ENCODE results near the gene ARSB. TPM values are rescaled to one million over a fixed set of nuclear protein-coding genes. Genes with fewer than 3 reads are reported as not detected.

Gene ARSB
- total RNA-seq, 2 experiments from 2014 or later = 9.2 TPM

GRCh38 chr5:78992146-78992545 lies 7.0 kb upstream of the ARSB start:
- no peaks in the 10 kb centered on the region for H3K4me1 ChIP-seq (ENCODE audit: insufficient read depth, low read length, poor library complexity, severe bottlenecking)
- no peak overlapping the region for H3K4me3 ChIP-seq (ENCODE audit: low read depth, low read length, poor library complexity, severe bottlenecking)
- H3K79me2 ChIP-seq (ENCODE audit: insufficient read depth, low read depth, low read length) = no peaks in the 10 kb centered on the region
- CTCF ChIA-PET (ENCODE audit: unreplicated experiment) = no interaction called here
- POLR2A ChIA-PET = no interaction called here
- DNase-seq (ENCODE audit: low spot score) = no peak
- no peak overlapping the region for H3K27ac ChIP-seq (ENCODE audit: low read depth, low read length, poor library complexity, severe bottlenecking)
- no peaks in the 10 kb centered on the region for H4K20me1 ChIP-seq (ENCODE audit: insufficient read depth, low read length)
- no peaks in the 10 kb centered on the region for H3K9me3 ChIP-seq (ENCODE audit: low read length)
- no peaks in the 10 kb centered on the region for H3K9me2 ChIP-seq (ENCODE audit: insufficient read depth, low read length)
- BruUV-seq (replicated peaks) = no TSS peak
- no peak overlapping the region for H2AFZ ChIP-seq (ENCODE audit: low read length)
- H3K4me2 ChIP-seq (ENCODE audit: low read length) = no peak overlapping the region
- no peaks in the 10 kb centered on the region for H3K36me3 ChIP-seq (ENCODE audit: insufficient read depth, low read length)
- TF ChIP-seq EZH2phosphoT487 (IDR thresholded peaks at IDR 0.05; ENCODE audit: borderline replicate concordance, low read depth, low read length) = no peak
- TF ChIP-seq CTCF (conservative IDR thresholded peaks at IDR 0.05; ENCODE audit: low read length) = no peak
- intact Hi-C loops (cut with micrococcal nuclease; ENCODE audit: unreplicated experiment) = no loop called here

- no peak overlapping the region for H3K27ac ChIP-seq (ENCODE audit: low read depth, low read length, poor library complexity, severe bottlenecking)
- intact Hi-C loops (cut with micrococcal nuclease; ENCODE audit: unreplicated experiment) = loop anchor here (10.0 kb wide), 1 partner anchor 344 kb away; the partner anchor contains the start of gene LHFPL2
- H3K4me1 ChIP-seq (ENCODE audit: insufficient read depth, low read length, poor library complexity, severe bottlenecking) = peaks cover 12% of the 10 kb centered on the region
- no peaks in the 10 kb centered on the region for H3K9me2 ChIP-seq (ENCODE audit: insufficient read depth, low read length)
- H3K4me3 ChIP-seq (ENCODE audit: low read depth, low read length, poor library complexity, severe bottlenecking) = no peak overlapping the region
- no peak overlapping the region for H2AFZ ChIP-seq (ENCODE audit: low read length)
- POLR2A ChIA-PET = interaction anchor here (0.6 kb wide), 1 partner anchor 329 kb away, joined by 4 read pairs; no protein-coding TSS in a partner anchor
- no peak for TF ChIP-seq EZH2phosphoT487 (IDR thresholded peaks at IDR 0.05; ENCODE audit: borderline replicate concordance, low read depth, low read length)
- TF ChIP-seq CTCF (conservative IDR thresholded peaks at IDR 0.05; ENCODE audit: low read length) = no peak
- no peak for DNase-seq (ENCODE audit: low spot score)
- H3K9me3 ChIP-seq (ENCODE audit: low read length) = no peaks in the 10 kb centered on the region
- peaks cover 2% of the 10 kb centered on the region; the same call in 1 of the 2 replicates for H3K79me2 ChIP-seq (ENCODE audit: insufficient read depth, low read depth, low read length)
- BruUV-seq (replicated peaks) = no TSS peak
- CTCF ChIA-PET (ENCODE audit: unreplicated experiment) = no interaction called here
- H3K36me3 ChIP-seq (ENCODE audit: insufficient read depth, low read length) = no peaks in the 10 kb centered on the region
- H3K4me2 ChIP-seq (ENCODE audit: low read length) = no peak overlapping the region
- H4K20me1 ChIP-seq (ENCODE audit: insufficient read depth, low read length) = no peaks in the 10 kb centered on the region
Observed at GRCh38 chr5:78989080-78989479, 4.0 kb upstream of the ARSB start.

GRCh38 chr5:78985725-78986223 lies 664 bp upstream of the ARSB start:
- ChIA-PET POLR2A (interaction anchor here (0.5 to 1.7 kb wide), 6 partner anchors 9 to 1624 kb away, joined by 3 to 5 read pairs (median 4); no protein-coding TSS in a partner anchor), CTCF (ENCODE audit: unreplicated experiment) (no interaction called here)
- Histone ChIP-seq H3K4me1 (ENCODE audit: insufficient read depth, low read length, poor library complexity, severe bottlenecking) (peaks cover 35% of the 10 kb centered on the region), H3K4me3 (ENCODE audit: low read depth, low read length, poor library complexity, severe bottlenecking) (peak overlapping the region; percentile 75), H3K9me3 (ENCODE audit: low read length) (no peaks in the 10 kb centered on the region), H3K9me2 (ENCODE audit: insufficient read depth, low read length) (no peaks in the 10 kb centered on the region), H3K27ac (ENCODE audit: low read depth, low read length, poor library complexity, severe bottlenecking) (peak overlapping the region; percentile 88), H4K20me1 (ENCODE audit: insufficient read depth, low read length) (no peaks in the 10 kb centered on the region), H3K79me2 (ENCODE audit: insufficient read depth, low read depth, low read length) (peaks cover 20% of the 10 kb centered on the region; the same call in 1 of the 2 replicates), H3K36me3 (ENCODE audit: insufficient read depth, low read length) (no peaks in the 10 kb centered on the region), H2AFZ (ENCODE audit: low read length) (peak overlapping the region; percentile 84), H3K4me2 (ENCODE audit: low read length) (peak overlapping the region; percentile 80)
- no peak for TF ChIP-seq CTCF (conservative IDR thresholded peaks at IDR 0.05; ENCODE audit: low read length)
- no peak for TF ChIP-seq EZH2phosphoT487 (IDR thresholded peaks at IDR 0.05; ENCODE audit: borderline replicate concordance, low read depth, low read length)
- intact Hi-C loops (cut with micrococcal nuclease; ENCODE audit: unreplicated experiment) = loop anchor here (1.0 to 10.0 kb wide), 4 partner anchors 15 to 528 kb away; partner anchors contain the start of gene LHFPL2
- peak; percentile 80 for DNase-seq (ENCODE audit: low spot score)
- BruUV-seq (replicated peaks) = TSS peak; percentile 87

All from OCI-LY7 (cell line).